CD4-positive, alpha-beta T cell treated with Interferon alpha-2 for 1 hour (primary cell): ENCODE measurements around the gene PADI1.

ENCODE experiments used
- DNase-seq, 2 donors: peaks; one replicate each; pipeline ENCODE4 v3.0.0-alpha.2; 2020 to 2022

The PADI1 gene

DNA sequence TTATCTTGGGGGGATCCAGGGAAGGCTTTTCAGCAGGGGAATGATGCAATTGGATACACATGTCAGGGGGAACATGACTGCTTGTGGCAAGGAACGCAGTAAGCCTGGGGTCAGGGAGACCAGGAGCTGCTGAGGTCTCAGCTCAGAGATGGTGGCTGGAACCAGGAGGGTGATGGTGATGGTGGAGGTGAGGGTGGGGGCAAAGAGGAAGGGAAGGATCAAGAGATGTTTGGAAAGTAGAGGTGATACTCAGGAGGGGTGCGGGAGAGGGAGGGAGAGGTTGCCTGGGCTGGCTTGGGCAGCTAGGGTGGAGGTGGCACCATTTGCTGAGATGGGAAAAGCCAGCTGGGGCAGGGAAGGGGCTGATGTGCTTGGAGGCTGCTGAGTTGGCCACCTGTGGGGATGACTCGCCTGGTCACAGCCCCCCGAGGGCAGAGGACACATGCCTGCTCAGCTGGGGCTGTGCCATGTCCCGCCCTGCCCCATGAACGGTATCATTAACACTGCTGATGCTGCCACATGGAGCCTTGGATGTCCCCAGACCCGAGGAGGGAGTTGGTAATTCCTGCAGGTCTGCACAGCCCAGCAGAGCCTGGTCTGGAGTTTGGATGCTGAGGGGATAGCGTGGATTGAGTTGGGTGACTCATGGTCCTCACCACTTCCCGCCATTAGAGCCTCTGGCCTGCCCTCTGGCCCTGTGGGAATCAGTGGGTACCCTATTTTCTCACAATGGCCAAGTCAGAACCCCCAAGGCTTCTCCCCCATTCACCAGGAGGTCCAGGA, 6.3 kb upstream of the PADI1 start:
- no peak for DNase-seq

DNA sequence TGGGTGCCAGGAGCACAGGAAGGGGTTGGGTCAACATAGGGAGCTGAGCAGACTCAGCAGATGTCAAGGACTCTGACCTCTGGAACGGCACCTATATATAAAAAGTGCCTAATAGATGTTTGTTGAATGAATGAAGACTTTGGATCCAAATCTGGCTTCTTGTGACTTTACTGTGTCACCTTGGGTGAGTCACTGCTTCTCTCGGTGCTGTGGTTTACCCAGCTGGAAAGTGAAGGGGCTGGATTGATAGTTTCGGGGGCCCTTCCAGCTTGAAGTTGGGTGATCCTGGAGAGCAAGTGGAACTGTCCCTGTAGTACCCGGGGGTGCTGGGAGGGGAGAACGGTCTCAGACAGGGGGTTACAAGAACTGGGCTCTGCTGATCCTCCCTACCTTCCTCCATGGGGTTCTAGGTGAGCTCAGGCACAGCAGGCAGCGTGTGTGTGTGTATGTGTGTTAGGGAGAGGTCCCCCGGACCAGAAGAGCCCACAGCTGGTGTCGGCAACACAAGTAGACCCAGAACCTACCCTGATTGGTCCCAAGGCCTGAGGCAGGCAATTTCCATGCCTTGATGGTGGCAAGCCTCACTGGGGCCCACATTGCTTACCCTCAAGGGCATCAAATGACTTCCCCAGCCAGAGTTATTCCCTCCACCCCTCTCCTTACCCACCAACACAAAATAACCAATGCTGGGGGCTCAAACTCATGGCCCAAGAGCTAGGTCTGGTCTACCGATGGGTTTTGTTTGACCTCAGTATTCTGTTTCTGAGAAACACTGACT, 5.5 kb upstream of the PADI1 start:
- no peak for DNase-seq

- no peak for DNase-seq
Observed at GRCh38 chr1:17200246-17200645, 4.7 kb upstream of the PADI1 start.

- no peak for DNase-seq
Observed at GRCh38 chr1:17200756-17201155, 4.2 kb upstream of the PADI1 start.

DNA sequence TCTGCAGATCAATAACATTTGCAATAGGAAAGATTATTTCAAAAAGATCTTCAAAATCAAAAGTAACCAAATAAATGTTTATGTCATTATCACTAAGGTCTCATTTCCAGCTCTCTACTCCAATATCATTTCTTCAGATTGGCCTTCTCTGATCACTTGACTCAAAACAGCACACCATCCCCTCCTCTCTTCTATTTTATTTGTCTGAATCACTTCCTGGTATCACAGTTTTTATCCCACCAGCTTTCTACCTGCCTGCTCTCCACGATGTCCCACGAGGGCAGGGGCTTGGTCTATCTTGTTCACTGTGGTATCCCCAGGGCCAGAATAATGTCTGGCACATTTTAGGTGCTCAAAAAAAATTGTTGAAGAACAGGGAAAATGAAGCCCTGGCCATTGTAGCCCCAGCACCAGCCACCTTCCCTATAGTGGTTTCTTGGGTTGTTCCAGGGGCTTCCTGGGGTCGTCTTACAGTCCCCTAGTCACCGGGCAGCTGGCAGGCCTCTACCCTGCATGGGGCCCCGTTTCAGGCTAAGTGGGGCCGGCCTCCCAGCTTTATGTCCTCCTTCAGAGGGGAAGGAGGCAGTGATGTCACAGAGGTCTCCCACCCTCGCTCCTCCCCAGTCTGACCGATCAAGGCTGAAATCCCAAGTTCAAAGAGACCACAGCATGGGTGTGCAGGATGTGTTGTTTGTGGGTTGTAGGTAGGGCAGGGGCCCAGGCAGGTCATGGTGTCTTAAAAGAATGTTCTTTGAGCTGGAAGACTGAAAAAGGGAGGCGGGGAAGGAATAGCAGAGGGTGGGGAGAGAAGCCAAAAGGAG, 3.5 kb upstream of the PADI1 start:
- peak in 1 of 2 donors; percentile 42 for DNase-seq

DNA sequence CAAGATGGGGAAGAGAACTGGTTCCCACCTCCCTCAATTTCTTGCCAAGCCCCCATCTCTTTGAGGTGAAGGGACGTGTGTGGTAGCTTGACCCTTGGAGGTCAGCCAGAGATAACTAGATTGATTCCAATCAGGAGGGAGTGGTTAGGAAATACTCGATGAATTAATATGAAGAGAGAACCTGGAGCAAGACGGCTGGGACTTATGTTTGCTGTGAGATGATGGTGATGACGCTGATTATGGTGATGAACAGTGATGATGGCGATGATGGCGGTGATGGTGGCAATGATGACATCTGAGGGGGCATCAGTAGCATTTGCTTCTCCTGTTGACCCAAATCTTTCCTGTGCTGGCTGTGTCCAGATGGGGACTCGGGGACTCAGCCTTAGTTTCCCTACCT, 724 bp downstream of the PADI1 start:
- DNase-seq, result no peak

- DNase-seq, result no peak
Observed at GRCh38 chr1:17206196-17206595, 1.3 kb downstream of the PADI1 start.

- DNase-seq, result peak in 1 of 2 donors; percentile 53
Observed at GRCh38 chr1:17207046-17207445, 2.1 kb downstream of the PADI1 start.

DNA sequence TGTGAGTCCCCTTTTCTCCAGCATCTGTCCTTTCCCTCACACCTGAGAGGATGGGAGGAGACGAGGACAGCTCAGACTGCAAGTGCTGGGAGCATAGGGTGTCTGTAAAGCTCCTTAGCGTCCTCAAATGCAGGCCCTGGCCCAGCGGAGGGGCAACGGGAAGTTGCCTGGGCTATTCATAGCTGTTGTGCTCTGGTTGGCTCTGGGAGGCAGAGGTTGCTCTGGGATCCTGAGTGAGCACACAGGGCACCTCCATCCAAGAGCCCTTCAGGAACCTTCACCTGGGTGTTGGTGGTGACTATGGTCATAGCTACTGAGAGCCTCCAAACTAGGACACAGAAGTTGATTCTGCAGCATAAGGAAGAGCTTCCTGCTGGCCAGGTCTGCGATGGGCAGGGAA, 2.6 kb downstream of the PADI1 start:
- DNase-seq, result no peak

- DNase-seq, result peak; percentile 37 to 54
Observed at GRCh38 chr1:17207966-17208418, 3.1 kb downstream of the PADI1 start.

DNA sequence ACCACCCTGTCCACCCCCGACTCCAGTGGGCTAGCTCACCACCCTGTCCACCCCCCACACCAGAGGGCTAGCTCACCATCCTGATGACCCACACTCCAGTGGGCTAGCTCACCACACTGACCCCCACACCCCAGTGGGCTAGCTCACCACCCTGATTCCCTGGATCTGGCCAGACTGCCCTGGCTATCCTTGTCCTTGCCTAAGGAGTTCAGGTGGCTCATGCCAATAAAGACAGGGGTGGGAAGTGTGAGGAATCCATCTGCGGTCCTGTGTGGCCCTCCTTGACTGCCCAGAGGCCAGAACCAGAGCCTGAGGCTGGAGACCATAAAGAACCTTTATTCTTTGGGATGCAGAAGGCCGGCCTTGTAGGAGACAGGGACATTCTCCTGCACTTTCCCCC, 3.6 kb downstream of the PADI1 start:
- no peak for DNase-seq

DNA sequence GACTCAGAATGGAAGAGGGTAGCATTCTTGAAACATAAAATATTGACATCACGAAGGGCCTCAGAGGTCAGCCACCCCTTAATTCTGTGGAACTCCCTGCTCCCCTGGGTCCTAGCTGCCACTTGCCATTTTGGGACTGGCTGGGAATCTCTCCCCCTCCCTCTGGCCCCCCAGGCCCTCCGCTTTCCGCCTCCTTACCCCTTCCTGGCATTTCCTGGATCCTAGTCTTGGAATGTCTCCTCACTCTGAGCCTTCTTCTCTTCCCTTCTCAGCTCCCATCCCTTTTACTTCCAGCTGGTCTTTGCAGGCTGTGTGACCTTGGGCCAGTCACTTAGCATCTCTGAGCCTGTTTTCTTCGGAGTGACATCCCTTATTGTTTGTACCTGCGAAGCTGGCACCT, 4.5 kb downstream of the PADI1 start:
- no peak for DNase-seq

DNA sequence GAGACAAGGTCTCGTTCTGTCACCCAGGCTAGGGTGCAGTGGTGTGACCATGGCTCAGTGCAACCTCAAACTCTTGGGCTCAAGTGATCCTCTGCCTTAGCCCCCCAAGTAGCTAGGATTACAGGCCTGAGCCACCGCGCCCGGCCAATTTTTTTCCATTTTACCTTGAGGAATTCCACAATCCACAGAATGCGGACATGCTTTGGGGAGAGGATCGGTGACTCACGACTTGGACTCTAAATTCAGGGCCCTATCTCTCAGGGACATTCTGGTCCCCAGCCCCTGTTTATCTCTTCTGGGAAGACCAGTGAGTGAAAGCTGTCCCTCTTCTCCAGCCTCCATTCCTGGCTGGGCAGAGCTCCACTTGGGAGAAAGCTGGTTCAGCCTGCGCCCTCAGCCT, 5.2 kb downstream of the PADI1 start:
- no peak for DNase-seq

GRCh38 chr1:17211377-17211776, 6.4 kb downstream of the PADI1 start:
- DNase-seq, result no peak

DNA sequence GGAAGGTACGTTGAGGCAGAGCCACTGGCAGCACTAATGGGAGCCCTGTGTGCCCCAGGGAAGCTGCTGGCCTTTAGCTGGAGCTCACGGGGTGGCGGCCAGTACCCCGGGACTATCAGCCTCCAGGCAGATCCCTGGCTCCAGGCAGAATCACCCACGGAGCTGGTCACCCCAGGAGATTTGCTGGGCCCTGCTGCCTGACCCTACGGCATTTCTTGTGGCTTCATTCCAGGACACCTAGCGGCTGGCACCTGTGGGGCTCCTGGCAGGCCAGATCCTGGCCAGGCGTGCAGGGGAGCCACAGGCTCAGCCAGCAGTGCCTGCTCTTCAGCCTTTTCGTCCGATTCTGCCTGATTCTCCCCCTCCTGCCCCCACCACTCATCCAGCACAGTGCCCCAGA, 7.1 kb downstream of the PADI1 start:
- DNase-seq, result no peak

GRCh38 chr1:17212487-17213121, 7.7 kb downstream of the PADI1 start:
- DNase-seq, result peak; percentile 67 to 74

GRCh38 chr1:17213148-17213781, 8.3 kb downstream of the PADI1 start:
- no peak for DNase-seq

DNA sequence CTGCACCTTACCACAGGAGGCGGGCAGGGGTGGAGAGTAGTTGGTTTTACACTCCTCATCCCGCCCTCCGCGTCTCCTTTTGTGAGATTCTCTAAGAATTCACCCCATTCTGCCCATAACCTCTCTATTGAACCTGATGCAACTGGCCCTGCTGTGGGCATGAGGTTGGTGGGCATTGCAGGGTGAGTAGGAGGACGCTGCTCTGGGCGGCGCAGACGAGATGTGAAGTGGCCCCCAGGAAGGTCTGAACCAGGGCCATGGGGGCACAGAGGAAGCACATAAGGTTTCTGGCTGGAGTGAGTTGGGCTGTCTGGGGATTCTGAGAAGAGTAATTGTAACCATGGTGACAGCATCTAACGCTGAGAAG, 8.8 kb downstream of the PADI1 start:
- DNase-seq, result no peak

- DNase-seq, result no peak
Observed at GRCh38 chr1:17214876-17215544, 10.1 kb downstream of the PADI1 start.

DNA sequence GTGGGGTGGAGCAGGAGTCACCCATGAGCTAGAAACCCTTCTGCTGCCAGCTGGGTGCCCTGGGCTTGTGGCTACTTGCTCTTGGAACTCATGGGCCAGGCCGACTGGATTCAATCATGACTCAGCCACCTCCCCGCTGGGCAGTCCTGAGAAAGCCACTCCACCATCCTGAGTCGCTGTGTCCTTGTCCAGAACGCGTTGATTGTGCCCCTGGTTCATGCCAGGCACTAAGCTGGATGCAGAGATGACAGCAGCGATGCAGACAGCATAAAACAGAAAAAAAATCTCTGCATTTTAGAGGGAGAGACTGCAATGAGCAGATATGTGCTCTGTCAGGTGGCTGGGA, 10.6 kb downstream of the PADI1 start:
- no peak for DNase-seq

DNA sequence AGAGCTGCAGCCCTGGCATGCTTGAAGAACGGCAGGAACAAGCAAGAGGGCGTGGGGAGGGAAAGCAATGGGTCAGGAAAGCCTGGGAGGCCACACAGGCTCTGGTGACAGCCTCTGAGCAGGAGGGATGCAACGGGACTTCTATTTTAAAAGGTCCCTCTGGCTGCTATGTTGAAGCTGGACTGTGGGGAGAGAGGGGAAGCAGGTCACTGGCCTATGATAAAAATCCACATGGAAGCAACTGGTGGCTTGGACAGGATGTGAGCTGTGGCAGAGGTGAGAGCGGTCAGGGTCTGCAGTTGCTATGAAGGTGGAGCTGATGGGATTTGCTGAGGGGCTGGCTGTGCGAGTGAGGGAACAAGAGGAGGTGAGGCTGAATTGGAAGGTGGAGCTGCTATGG, 11.2 kb downstream of the PADI1 start:
- DNase-seq, result no peak

- DNase-seq, result no peak
Observed at GRCh38 chr1:17217607-17218006, 12.7 kb downstream of the PADI1 start.
